ENCODE results near the gene KIF5B.

The KIF5B gene

DNA sequence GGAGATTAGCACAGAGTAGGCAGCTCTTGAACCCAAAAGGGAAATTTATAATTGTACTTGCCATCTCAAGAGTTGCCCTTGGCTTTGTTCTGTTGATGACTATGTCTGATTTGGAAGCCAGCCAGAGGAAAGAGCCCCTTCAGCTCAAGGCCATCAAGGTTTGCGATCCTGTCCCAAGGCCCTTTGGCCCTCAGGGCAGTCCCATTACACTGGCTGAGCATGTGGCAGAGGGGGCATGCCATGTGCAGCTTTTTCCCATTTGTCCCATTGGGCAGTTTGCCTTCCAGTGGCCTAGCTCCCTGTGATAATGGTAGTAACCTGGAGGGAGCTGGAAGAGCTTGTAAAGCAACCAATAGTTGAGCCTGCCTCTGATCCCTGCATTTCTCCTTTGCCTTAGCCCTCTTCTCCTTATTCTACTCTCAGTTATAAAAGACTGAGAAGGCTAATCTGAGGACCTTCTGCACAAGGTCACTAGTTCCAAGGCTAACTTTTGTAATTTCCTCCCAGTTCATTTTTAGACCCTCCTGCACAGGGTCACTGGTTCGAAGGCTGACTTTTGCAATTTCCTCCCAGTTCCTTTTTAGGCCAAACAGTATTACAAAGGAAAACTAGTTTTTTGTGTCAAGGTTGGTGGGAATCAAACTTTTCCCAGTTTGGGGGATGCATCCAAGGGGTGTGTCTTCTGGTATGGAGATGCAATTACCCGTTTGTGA lies 96.6 kb downstream of the KIF5B start:
- no peak for DNase-seq

All from effector CD8-positive, alpha-beta T cell (primary cell).